ENCODE results near the gene RREB1.

RREB1 gene

DNA sequence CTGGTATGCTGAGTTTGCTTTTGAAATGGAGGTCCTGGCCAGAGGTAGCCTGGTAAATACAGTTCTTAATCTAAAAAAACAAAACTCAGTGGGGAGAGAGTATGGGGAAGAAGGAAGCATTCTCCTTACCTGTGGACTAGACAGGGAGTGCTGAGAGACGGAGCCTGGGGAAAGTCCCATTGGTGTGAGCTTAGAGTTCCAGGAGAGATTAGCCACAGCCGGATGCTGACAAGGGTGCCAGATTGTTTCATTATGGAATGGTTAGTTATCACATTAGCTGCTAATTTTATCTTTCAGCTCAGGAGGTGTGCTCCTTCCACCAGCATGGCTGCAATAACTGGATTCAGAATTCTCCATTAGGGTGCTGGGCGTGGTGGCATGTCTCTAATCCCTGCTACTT, 75.9 kb downstream of the RREB1 start:
- TF ChIP-seq, protein P1, sequence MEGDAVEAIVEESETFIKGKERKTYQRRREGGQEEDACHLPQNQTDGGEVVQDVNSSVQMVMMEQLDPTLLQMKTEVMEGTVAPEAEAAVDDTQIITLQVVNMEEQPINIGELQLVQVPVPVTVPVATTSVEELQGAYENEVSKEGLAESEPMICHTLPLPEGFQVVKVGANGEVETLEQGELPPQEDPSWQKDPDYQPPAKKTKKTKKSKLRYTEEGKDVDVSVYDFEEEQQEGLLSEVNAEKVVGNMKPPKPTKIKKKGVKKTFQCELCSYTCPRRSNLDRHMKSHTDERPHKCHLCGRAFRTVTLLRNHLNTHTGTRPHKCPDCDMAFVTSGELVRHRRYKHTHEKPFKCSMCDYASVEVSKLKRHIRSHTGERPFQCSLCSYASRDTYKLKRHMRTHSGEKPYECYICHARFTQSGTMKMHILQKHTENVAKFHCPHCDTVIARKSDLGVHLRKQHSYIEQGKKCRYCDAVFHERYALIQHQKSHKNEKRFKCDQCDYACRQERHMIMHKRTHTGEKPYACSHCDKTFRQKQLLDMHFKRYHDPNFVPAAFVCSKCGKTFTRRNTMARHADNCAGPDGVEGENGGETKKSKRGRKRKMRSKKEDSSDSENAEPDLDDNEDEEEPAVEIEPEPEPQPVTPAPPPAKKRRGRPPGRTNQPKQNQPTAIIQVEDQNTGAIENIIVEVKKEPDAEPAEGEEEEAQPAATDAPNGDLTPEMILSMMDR (IDR thresholded peaks at IDR 0.05; ENCODE audit: control insufficient read depth, extremely low read depth, insufficient read depth): no peak
- H3K4me3 ChIP-seq (ENCODE audit: low read depth, low read length): no peak overlapping the region
- no peak for DNase-seq (ENCODE audit: low read depth)

DNA sequence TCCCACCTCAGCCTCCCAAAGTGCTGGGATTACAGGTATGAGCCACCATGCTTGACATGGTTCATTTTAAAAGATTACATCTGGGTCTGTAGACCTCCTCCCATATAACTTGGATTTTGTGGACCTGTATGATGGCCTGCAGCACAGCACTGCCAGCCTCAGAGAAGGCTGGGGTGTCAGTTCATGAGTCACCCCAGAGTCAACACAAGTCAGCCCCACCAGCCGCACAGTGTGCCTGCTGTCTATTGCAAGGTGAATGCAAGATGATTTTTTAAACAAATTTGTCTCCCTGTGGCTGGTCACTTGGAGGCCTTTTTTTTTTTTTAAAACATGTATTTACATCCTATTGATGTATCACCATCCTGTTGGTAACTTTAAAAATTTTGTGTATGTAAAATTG, 76.7 kb downstream of the RREB1 start:
- no peak overlapping the region for H3K4me3 ChIP-seq (ENCODE audit: low read depth, low read length)
- no peak for DNase-seq (ENCODE audit: low read depth)
- TF ChIP-seq, protein P1 (IDR thresholded peaks at IDR 0.05; ENCODE audit: control insufficient read depth, extremely low read depth, insufficient read depth): no peak

DNA sequence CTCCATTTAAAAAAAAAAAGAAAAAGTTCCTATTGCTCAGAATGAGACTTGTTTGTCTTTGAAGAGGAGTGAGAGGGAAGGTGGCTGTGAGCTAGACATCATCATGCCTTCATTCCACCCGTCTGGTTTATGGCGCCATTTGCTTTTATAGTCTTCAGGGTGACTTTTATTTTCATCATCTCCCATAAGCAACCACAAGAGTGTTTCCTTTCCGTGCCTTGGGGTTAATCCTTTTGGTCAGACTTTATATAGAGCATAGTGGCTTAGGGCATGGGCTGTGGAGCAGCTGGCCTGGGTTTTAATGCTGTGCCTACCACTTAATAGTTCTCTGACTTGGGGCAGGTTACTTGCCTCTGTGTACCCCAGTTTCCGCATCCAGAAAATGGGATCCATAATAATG, 77.8 kb downstream of the RREB1 start:
- TF ChIP-seq, protein P1 (IDR thresholded peaks at IDR 0.05; ENCODE audit: control insufficient read depth, extremely low read depth, insufficient read depth): no peak
- H3K4me3 ChIP-seq (ENCODE audit: low read depth, low read length): no peak overlapping the region
- no peak for DNase-seq (ENCODE audit: low read depth)

DNA sequence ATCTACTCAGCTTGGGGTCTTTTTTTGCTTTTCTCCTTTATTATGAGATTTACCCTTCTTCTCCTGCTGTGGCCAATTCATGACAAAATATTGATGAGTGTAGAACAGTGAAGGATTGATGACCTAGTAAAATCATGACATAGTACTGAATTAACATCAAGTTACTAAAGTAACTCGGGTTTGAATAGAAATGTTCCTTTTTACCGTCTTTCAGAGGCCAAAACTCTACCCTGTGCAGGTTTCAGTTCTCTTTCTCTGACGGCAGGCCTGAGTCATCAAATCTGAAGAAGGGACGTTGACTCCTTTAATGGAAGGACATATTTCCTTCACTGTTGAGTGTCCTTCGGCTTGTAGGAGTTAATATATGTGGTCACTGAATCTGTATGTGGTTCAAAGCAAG, 80.7 kb downstream of the RREB1 start:
- H3K4me3 ChIP-seq (ENCODE audit: low read depth, low read length): no peak overlapping the region
- TF ChIP-seq, protein P1 (IDR thresholded peaks at IDR 0.05; ENCODE audit: control insufficient read depth, extremely low read depth, insufficient read depth): no peak
- no peak for DNase-seq (ENCODE audit: low read depth)

DNA sequence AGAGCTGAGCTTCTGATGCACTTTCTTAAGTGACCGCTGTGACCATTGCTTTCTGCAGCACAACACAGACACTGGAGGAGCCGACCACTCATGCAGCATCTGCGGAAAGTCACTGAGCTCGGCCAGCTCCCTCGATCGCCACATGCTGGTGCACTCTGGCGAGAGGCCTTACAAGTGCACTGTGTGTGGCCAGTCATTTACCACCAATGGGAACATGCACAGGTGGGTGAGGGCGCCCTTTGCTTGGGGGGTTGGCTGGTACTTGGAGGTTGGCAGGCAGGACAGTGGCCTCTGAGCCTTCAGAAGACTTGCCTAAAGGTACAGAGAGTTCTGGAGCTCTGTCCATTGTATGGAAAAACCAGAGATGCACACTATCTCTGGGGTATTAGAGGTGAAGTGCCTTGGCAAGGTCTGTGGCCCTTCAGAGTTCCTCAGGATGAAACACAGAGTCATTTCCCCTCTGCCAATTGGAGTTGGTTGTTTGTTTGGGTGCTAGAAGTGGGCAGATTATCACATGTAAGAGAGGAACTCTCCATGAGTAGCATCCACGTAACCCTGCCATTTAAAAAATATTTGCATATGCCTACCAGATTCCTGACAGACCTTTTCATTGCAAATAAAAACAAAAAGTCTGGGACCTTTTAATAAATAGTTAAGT, 81.5 kb downstream of the RREB1 start:
- no peak for DNase-seq (ENCODE audit: low read depth)
- H3K4me3 ChIP-seq (ENCODE audit: low read depth, low read length): no peak overlapping the region
- TF ChIP-seq, protein P1 (IDR thresholded peaks at IDR 0.05; ENCODE audit: control insufficient read depth, extremely low read depth, insufficient read depth): no peak

DNA sequence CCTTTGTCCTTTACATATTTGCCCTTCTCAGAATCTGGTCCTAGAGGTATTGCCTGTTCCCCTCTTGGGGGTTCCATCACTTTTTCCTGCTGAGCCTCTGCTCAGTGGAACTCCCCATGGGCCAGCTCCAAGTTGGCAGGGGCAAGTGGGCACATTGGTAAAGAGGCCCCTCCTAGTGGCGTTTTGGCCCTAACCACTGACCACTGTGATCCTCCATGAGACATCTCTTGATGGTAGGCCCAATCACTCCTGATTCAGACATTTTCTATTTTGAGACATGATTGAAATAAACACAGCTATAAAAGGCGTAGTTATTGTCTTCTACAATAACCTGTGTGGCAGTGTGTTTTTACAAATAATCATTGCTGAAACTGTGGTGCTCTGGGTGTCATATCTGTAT, 83.0 kb downstream of the RREB1 start:
- no peak overlapping the region for H3K4me3 ChIP-seq (ENCODE audit: low read depth, low read length)
- DNase-seq (ENCODE audit: low read depth): no peak
- TF ChIP-seq, protein P1 (IDR thresholded peaks at IDR 0.05; ENCODE audit: control insufficient read depth, extremely low read depth, insufficient read depth): no peak

DNA sequence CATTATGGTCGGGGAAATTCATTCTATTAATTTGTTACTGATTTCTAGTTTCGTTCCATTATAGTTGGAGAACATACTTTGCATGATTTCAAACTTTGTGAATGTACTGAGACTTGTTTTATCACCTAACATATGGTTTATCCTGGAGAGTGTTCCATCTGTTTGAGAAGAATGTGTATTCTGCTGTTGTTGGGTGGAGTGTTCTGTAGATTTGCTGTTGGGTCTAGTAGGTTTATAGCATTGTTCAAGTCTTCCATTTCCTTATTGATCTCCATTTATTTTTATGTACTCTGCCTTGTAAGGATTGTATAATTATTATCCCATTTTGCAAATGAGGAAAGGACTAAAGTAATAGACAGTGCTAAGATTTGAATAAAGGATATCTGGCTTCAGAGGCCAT, 85.4 kb downstream of the RREB1 start:
- TF ChIP-seq, protein P1 (IDR thresholded peaks at IDR 0.05; ENCODE audit: control insufficient read depth, extremely low read depth, insufficient read depth): no peak
- H3K4me3 ChIP-seq (ENCODE audit: low read depth, low read length): no peak overlapping the region
- no peak for DNase-seq (ENCODE audit: low read depth)
